MM.1S (cell line): ENCODE results near the gene PLCG2.

ENCODE experiments used
- CTCF ChIP-seq: fragments of 300-600 bp; sonication (generic); IDR thresholded peaks from 2 replicates; pipeline ENCODE4 v1.5.1; 2016; ENCODE audit warnings: antibody characterized with exemption, low read length, mixed read lengths
- EZH2 ChIP-seq: fragments of 300-600 bp; sonication (generic); optimal IDR thresholded peaks from 2 replicates; pipeline ENCODE3; 2017; ENCODE audit warnings: low read depth, mild to moderate bottlenecking, antibody characterized with exemption, low read length, mixed read lengths
- EZH2phosphoT487 ChIP-seq: fragments of 300-600 bp; sonication (generic); IDR thresholded peaks from 2 replicates; pipeline ENCODE4 v1.6.1; 2018; ENCODE audit warnings: antibody characterized with exemption, low read length

- TF ChIP-seq CTCF (no peak), EZH2phosphoT487 (no peak), EZH2 (no peak)
Measured at GRCh38 chr16:81942007-81942601, 163.0 kb downstream of the PLCG2 start.
